H1 (cell line): ENCODE measurements around the gene SF3B1. TPM values are rescaled to one million over a fixed set of nuclear protein-coding genes. Genes with fewer than 3 reads are reported as not detected.

Experiments used
- CTCF ChIA-PET: fragments of 300-600 bp; sonication (Branson Sonifier 250); formaldehyde crosslinking; loops from one replicate; lab custom pipeline; 2021; ENCODE audit not compliant: partially characterized antibody; lab: Charles Lee
- POLR2A ChIA-PET: fragments of 300-600 bp; sonication (Branson Sonifier 250); formaldehyde crosslinking; loops from one replicate; lab custom pipeline; 2021; ENCODE audit warnings: inconsistent platforms; ENCODE audit not compliant: partially characterized antibody; lab: Charles Lee
- DNase-seq, 2 experiments: peaks; one replicate each; pipeline versions ENCODE4 v3.0.0 to v3.0.0-alpha.2; 2010 to 2022; ENCODE audit warnings: low spot score in 2 of 2, low read depth in 1 of 2, mixed read lengths in 1 of 2
- FAIRE-seq: peaks from 2 replicates; lab custom pipeline; 2011; peaks lifted over from hg19 to GRCh38; lab: Jason Lieb, UNC
- H2AFZ ChIP-seq: 2 replicates; pipeline ENCODE4 v1.8.1; 2012; ENCODE audit warnings: low read length, inconsistent platforms
- H2AK5ac ChIP-seq: 2 replicates; pipeline ENCODE4 v1.6.1; 2013; ENCODE audit warnings: low read depth, low read length
- H2BK120ac ChIP-seq: replicated peaks from 2 replicates; pipeline ENCODE3; 2013; ENCODE audit warnings: low read depth, low read length, inconsistent platforms
- H2BK12ac ChIP-seq: 2 replicates; pipeline ENCODE4 v1.6.1; 2013; ENCODE audit warnings: low read depth, low read length
- H2BK15ac ChIP-seq: 2 replicates; pipeline ENCODE4 v1.6.1; 2013; ENCODE audit warnings: low read length
- H2BK20ac ChIP-seq: 2 replicates; pipeline ENCODE4 v1.6.1; 2013; ENCODE audit warnings: low read length
- H2BK5ac ChIP-seq: 2 replicates; pipeline ENCODE4 v1.6.1; 2013; ENCODE audit warnings: low read depth, low read length
- H3K14ac ChIP-seq: 2 replicates; pipeline ENCODE4 v1.6.1; 2013; ENCODE audit warnings: inconsistent platforms; ENCODE audit not compliant: insufficient read length
- H3K18ac ChIP-seq: 2 replicates; pipeline ENCODE4 v1.6.1; 2013; ENCODE audit warnings: low read length; ENCODE audit errors: extremely low read depth
- H3K23ac ChIP-seq: 2 replicates; pipeline ENCODE4 v1.6.1; 2013; ENCODE audit warnings: inconsistent platforms; ENCODE audit not compliant: insufficient read length
- H3K23me2 ChIP-seq: 2 replicates; pipeline ENCODE4 v1.6.1; 2013; ENCODE audit warnings: low read depth, low read length
- H3K27ac ChIP-seq: 2 replicates; pipeline ENCODE4 v1.6.1; 2011; ENCODE audit warnings: low read depth, low read length, inconsistent platforms
- H3K27me3 ChIP-seq, 4 experiments: replicated peaks in 1 of 4; 1 replicate in 1 of 4; 2 replicates in 3 of 4; pipeline versions ENCODE4 v1.6.1 to v1.8.1; 2011 to 2013; ENCODE audit warnings: low read length in 3 of 4, mild to moderate bottlenecking in 3 of 4, inconsistent platforms in 2 of 4, mixed read lengths in 2 of 4, moderate library complexity in 1 of 4; ENCODE audit not compliant: control insufficient read depth in 3 of 4, insufficient read depth in 3 of 4; ENCODE audit errors: extremely low read depth in 1 of 4
- H3K36me3 ChIP-seq, 4 experiments: 2 replicates each; pipeline versions ENCODE4 v1.6.1 to v1.8.1; 2011 to 2013; ENCODE audit warnings: mild to moderate bottlenecking in 4 of 4, low read length in 3 of 4, moderate library complexity in 2 of 4, control low read depth in 1 of 4, inconsistent platforms in 1 of 4; ENCODE audit not compliant: insufficient read depth in 4 of 4, control insufficient read depth in 2 of 4
- H3K4ac ChIP-seq: replicated peaks from 2 replicates; pipeline ENCODE3; 2013; ENCODE audit warnings: low read length, low read depth, mixed read lengths, inconsistent platforms; ENCODE audit not compliant: insufficient read length
- H3K4me1 ChIP-seq, 4 experiments: replicated peaks in 1 of 4; 1 replicate in 1 of 4; 2 replicates in 3 of 4; pipeline versions ENCODE4 v1.6.1 to v1.8.1; 2011 to 2013; ENCODE audit warnings: low read length in 3 of 4, inconsistent platforms in 2 of 4, mixed read lengths in 1 of 4; ENCODE audit not compliant: insufficient read depth in 4 of 4, control insufficient read depth in 3 of 4
- H3K4me2 ChIP-seq, 2 experiments: 2 replicates each; pipeline versions ENCODE4 v1.6.1 to v1.8.1; 2011 to 2013; ENCODE audit warnings: low read depth in 2 of 2, low read length in 2 of 2, control low read depth in 1 of 2, inconsistent platforms in 1 of 2, mild to moderate bottlenecking in 1 of 2; ENCODE audit not compliant: insufficient read depth in 1 of 2
- H3K4me3 ChIP-seq, 4 experiments: fragments of 200-600, 300-600 bp in 1 of 4; sonication (generic), shearing (Covaris generic), sonication (Bioruptor Twin) in 1 of 4; 2 replicates each; pipeline versions ENCODE4 v1.5.1 to v1.8.1; 2011 to 2016; ENCODE audit warnings: low read length in 4 of 4, low read depth in 3 of 4, control low read depth in 2 of 4, inconsistent platforms in 2 of 4, mild to moderate bottlenecking in 2 of 4, mixed read lengths in 1 of 4, moderate library complexity in 1 of 4; ENCODE audit not compliant: insufficient read depth in 2 of 4; ENCODE audit errors: extremely low read depth in 1 of 4
- H3K56ac ChIP-seq: replicated peaks from 2 replicates; pipeline ENCODE3; 2013; ENCODE audit warnings: low read depth, mild to moderate bottlenecking, mixed read lengths, low read length, inconsistent platforms; ENCODE audit not compliant: insufficient read length
- H3K79me1 ChIP-seq: 2 replicates; pipeline ENCODE4 v1.6.1; 2013; ENCODE audit warnings: low read depth, low read length, control low read depth
- H3K79me2 ChIP-seq, 2 experiments: 2 replicates each; pipeline versions ENCODE4 v1.6.1 to v1.8.1; 2012 to 2013; ENCODE audit warnings: low read length in 2 of 2, mild to moderate bottlenecking in 2 of 2, inconsistent platforms in 1 of 2; ENCODE audit not compliant: insufficient read depth in 2 of 2, control insufficient read depth in 1 of 2
- H3K9ac ChIP-seq, 4 experiments: replicated peaks in 1 of 4; 1 replicate in 1 of 4; 2 replicates in 3 of 4; pipeline versions ENCODE4 v1.6.1 to v1.8.1; 2011 to 2013; ENCODE audit warnings: low read depth in 3 of 4, low read length in 3 of 4, control low read depth in 2 of 4, mild to moderate bottlenecking in 2 of 4, moderate library complexity in 2 of 4, inconsistent platforms in 1 of 4; ENCODE audit errors: extremely low read depth in 1 of 4
- H3K9me3 ChIP-seq, 2 experiments: 2 replicates each; pipeline versions ENCODE4 v1.6.1 to v1.8.1; 2012 to 2013; ENCODE audit warnings: mild to moderate bottlenecking in 2 of 2, moderate library complexity in 2 of 2, control low read depth in 1 of 2, inconsistent platforms in 1 of 2, low read depth in 1 of 2, low read length in 1 of 2, mixed read lengths in 1 of 2; ENCODE audit not compliant: insufficient read depth in 2 of 2
- H4K20me1 ChIP-seq, 2 experiments: replicated peaks in 1 of 2; 2 replicates each; pipeline versions ENCODE3 to v1.8.1; 2011 to 2013; ENCODE audit warnings: inconsistent platforms in 2 of 2, low read length in 2 of 2, mild to moderate bottlenecking in 1 of 2; ENCODE audit not compliant: insufficient read depth in 2 of 2, control insufficient read depth in 1 of 2
- H4K5ac ChIP-seq: 2 replicates; pipeline ENCODE4 v1.6.1; 2013; ENCODE audit warnings: low read length, low read depth, mixed read lengths, inconsistent platforms; ENCODE audit not compliant: insufficient read length
- H4K8ac ChIP-seq: 2 replicates; pipeline ENCODE4 v1.8.0; 2013; ENCODE audit warnings: mild to moderate bottlenecking, moderate library complexity, low read length, inconsistent platforms; ENCODE audit not compliant: insufficient read depth; ENCODE audit errors: extremely low read depth
- H4K91ac ChIP-seq: replicated peaks from 2 replicates; pipeline ENCODE3; 2013; ENCODE audit warnings: low read length, mixed read lengths, inconsistent platforms; ENCODE audit not compliant: insufficient read length
- CTBP2 ChIP-seq: IDR thresholded peaks from 2 replicates; pipeline ENCODE4 v1.7.0; 2011; ENCODE audit warnings: borderline replicate concordance, mild to moderate bottlenecking, moderate library complexity, mixed read lengths, low read length; ENCODE audit not compliant: insufficient read depth, insufficient read length
- CTCF ChIP-seq, 3 experiments: IDR thresholded peaks; 1 replicate in 2 of 3; 2 replicates in 1 of 3; pipeline versions ENCODE4 v1.5.1 to v1.6.1; 2011; ENCODE audit warnings: low read length in 3 of 3, mild to moderate bottlenecking in 3 of 3, inconsistent platforms in 2 of 3, low read depth in 1 of 3, moderate library complexity in 1 of 3; ENCODE audit not compliant: insufficient read depth in 1 of 3; ENCODE audit errors: control extremely low read depth in 1 of 3
- RAD21 ChIP-seq, 2 experiments: IDR thresholded peaks in 1 of 2; conservative IDR thresholded peaks in 1 of 2; 2 replicates each; pipeline ENCODE4 v1.6.1; 2011; ENCODE audit warnings: low read depth in 2 of 2, low read length in 2 of 2, improper control_type of control experiment in 1 of 2, inconsistent platforms in 1 of 2, mild to moderate bottlenecking in 1 of 2, moderate library complexity in 1 of 2
- SIX5 ChIP-seq: IDR thresholded peaks from 2 replicates; pipeline ENCODE4 v1.6.1; 2011; ENCODE audit warnings: mild to moderate bottlenecking, low read depth, low read length
- WGBS, 2 experiments: shearing (Covaris generic) in 1 of 2; methylation state at CpG; one replicate each; pipeline versions ENCODE4 v1.1.6 to v1.1.7; 2013 to 2015; ENCODE audit warnings: low lambda C conversion rate in 2 of 2, mixed read lengths in 2 of 2, inconsistent platforms in 1 of 2, low coverage in 1 of 2, missing lambda C conversion rate in 1 of 2; ENCODE audit not compliant: insufficient replicate concordance in 2 of 2, insufficient coverage in 1 of 2, insufficient read length in 1 of 2; ENCODE audit errors: extremely low coverage in 1 of 2, missing lambda C conversion rate in 1 of 2; 5-methylcytosine and 5-hydroxymethylcytosine counted together
- polyA plus RNA-seq, 7 experiments: library from polyadenylated mRNA; depleted of rRNA in 3 of 7; stranded (reverse) in 5 of 7; unstranded in 2 of 7; fragments of >200 nt in 5 of 7; fragments of 200-250 nt in 2 of 7; gene quantifications; 1 replicate in 5 of 7; 2 replicates in 1 of 7; 4 replicates in 1 of 7; pipeline versions ENCODE4 v1.2.1 to v1.2.3, GENCODE V29; 2011 to 2013; ENCODE audit warnings: missing spikeins in 2 of 7, mixed read lengths in 2 of 7
- total RNA-seq: library from RNA; stranded (reverse); fragmentation: NEBNext Ultra II Directional; extraction: Animal tissue kit (Norgen Biotek cat#: 25700); gene quantifications from 2 replicates; pipeline ENCODE4 v1.2.1, GENCODE V29; 2021

The SF3B1 gene
- total and polyA plus RNA-seq, 2 of the 8 experiments (the other 6 are each of a cell fraction or from before 2014, with no cell fraction given), result 320 to 403 TPM

GRCh38 chr2:197356136-197356535, 78.7 kb downstream of the SF3B1 start:
- Histone ChIP-seq H3K14ac (no peak overlapping the region), H3K18ac (no peak overlapping the region; the same call in 1 of the 2 replicates), H3K23ac (no peak overlapping the region), H2BK20ac (no peak overlapping the region), H3K4me1 (no peaks in the 10 kb centered on the region), H3K27ac (no peak overlapping the region), H4K91ac (no peak overlapping the region), H2BK5ac (no peak overlapping the region), H3K36me3 (no peaks in the 10 kb centered on the region), H3K9me3 (no peaks in the 10 kb centered on the region), H3K4me2 (no peak overlapping the region), H3K79me1 (no peaks in the 10 kb centered on the region), H2BK120ac (no peak overlapping the region), H3K79me2 (no peaks in the 10 kb centered on the region), H3K27me3 (no peaks in the 10 kb centered on the region), H2AK5ac (no peak overlapping the region), H3K9ac (no peak overlapping the region), H2BK12ac (no peak overlapping the region), H2BK15ac (no peak overlapping the region), H3K4ac (no peak overlapping the region), H4K5ac (no peak overlapping the region), H3K56ac (no peak overlapping the region), H3K23me2 (no peaks in the 10 kb centered on the region), H2AFZ (peak overlapping the region; percentile 83), H4K8ac (no peak overlapping the region), H3K4me3 (no peak overlapping the region), H4K20me1 (no peaks in the 10 kb centered on the region)
- no peak for TF ChIP-seq SIX5
- peak in 2 of 3 experiments; percentile 42 to 54; a peak in 2 of 4 replicates for TF ChIP-seq CTCF (IDR thresholded peaks at IDR 0.05; ENCODE audit: control extremely low read depth in 1 of 3, insufficient read depth in 1 of 3, low read depth in 1 of 3, low read length in 3 of 3)
- TF ChIP-seq RAD21 (IDR thresholded peaks at IDR 0.05 in 1 of 2, conservative IDR thresholded peaks at IDR 0.05 in 1 of 2; ENCODE audit: low read depth in 2 of 2, low read length in 2 of 2), result peak; percentile 32 to 53; a peak in 2 of 4 replicates
- TF ChIP-seq CTBP2, result no peak
- peak; percentile 32 for FAIRE-seq
- WGBS, 2 experiments, result 77% methylated on average over 5 of the region's 5 CpGs; no CpG with 5 or more reads in 1 of the 2 experiments
- DNase-seq, result no peak
- ChIA-PET POLR2A (no interaction called here), CTCF (interaction anchor here (0.6 to 3.1 kb wide), 10 partner anchors 11 to 294 kb away, joined by 3 to 12 read pairs (median 3); no protein-coding TSS in a partner anchor)
